ENCODE results near the gene CDK4. TPM values are rescaled to one million over a fixed set of nuclear protein-coding genes. Genes with fewer than 3 reads are reported as not detected.

The CDK4 gene
- total RNA-seq, 1 experiment from 2014 or later: 218 TPM

GRCh38 chr12:57771873-57772428 lies 19.8 kb upstream of the CDK4 start, which contains the start of gene METTL1:
Gene METTL1, minus strand, starts transcription at chr12:57772105. Its CDS starts 22 bp downstream, at chr12:57772083.
- H3K23me2 ChIP-seq (ENCODE audit: insufficient read length, low read depth, low read length, poor library complexity, severe bottlenecking): peaks cover 9% of the 10 kb centered on the region
- peak within 1 kb of the TSS; percentile 56 for H3T11ph ChIP-seq (ENCODE audit: low read length)
- peak; percentile 99 for DNase-seq
- no peaks in the 10 kb centered on the region for H3K9me3 Mint-ChIP-seq
- H3K4me3 Mint-ChIP-seq: peak within 1 kb of the TSS; percentile 98 to 99
- no peak within 1 kb of the TSS for H3K56ac ChIP-seq (ENCODE audit: insufficient read length, low read depth, low read length)
- H3K27ac ChIP-seq (ENCODE audit: insufficient read length, low read depth, low read length): peak within 1 kb of the TSS; percentile 17
- H2BK15ac ChIP-seq (ENCODE audit: low read depth, low read length): no peak within 1 kb of the TSS
- H3K36me3 Mint-ChIP-seq (ENCODE audit: insufficient read depth in 1 of 3, low read depth in 3 of 3): peaks cover 20 to 42% (median 31%) of the 10 kb centered on the region in 3 experiments
- no peaks in the 10 kb centered on the region for H3K9me3 ChIP-seq (ENCODE audit: control insufficient read depth, low read depth, low read length)
- no peak for TF ChIP-seq CTCF (conservative IDR thresholded peaks at IDR 0.05)
- no peaks in the 10 kb centered on the region for H4K20me1 ChIP-seq (ENCODE audit: control insufficient read depth, insufficient read depth, insufficient read length)
- H3K14ac ChIP-seq (ENCODE audit: insufficient read depth, low read length): peak within 1 kb of the TSS; percentile 98
- H3K27me3 Mint-ChIP-seq (ENCODE audit: low read depth): peaks cover 7% of the 10 kb centered on the region
- H3K4me2 ChIP-seq (ENCODE audit: insufficient read depth, insufficient read length, low read length): peak within 1 kb of the TSS; percentile 44
- H2BK12ac ChIP-seq (ENCODE audit: insufficient read length, low read depth, low read length): no peak within 1 kb of the TSS
- H3K18ac ChIP-seq (ENCODE audit: insufficient read length, low read depth, low read length): peak within 1 kb of the TSS; percentile 97
- H2AFZ ChIP-seq (ENCODE audit: low read length): peak within 1 kb of the TSS; percentile 72
- no peak within 1 kb of the TSS for H2BK5ac ChIP-seq (ENCODE audit: insufficient read length, low read length)
- H3K27me3 ChIP-seq (ENCODE audit: insufficient read depth, low read length): no peaks in the 10 kb centered on the region; the same call in 1 of the 2 replicates
- H2AK5ac ChIP-seq (ENCODE audit: insufficient read length, low read length): no peak within 1 kb of the TSS
- peak within 1 kb of the TSS; percentile 94 for H3K9ac ChIP-seq (ENCODE audit: extremely low read depth, insufficient read length, low read length)
- H3K79me1 ChIP-seq (ENCODE audit: insufficient read depth, low read depth, low read length, poor library complexity, severe bottlenecking): no peaks in the 10 kb centered on the region
- H2BK20ac ChIP-seq (ENCODE audit: low read depth, low read length, poor library complexity, severe bottlenecking): no peak within 1 kb of the TSS
- no peak within 1 kb of the TSS for H4K91ac ChIP-seq (ENCODE audit: insufficient read length, low read depth, low read length)
- no peak within 1 kb of the TSS for H3K23ac ChIP-seq (ENCODE audit: insufficient read length, low read depth, low read length)
- H3K27ac Mint-ChIP-seq: peak within 1 kb of the TSS; percentile 100
- H4K8ac ChIP-seq (replicated peaks; ENCODE audit: insufficient read length, low read depth, low read length): no peak within 1 kb of the TSS
- H3K79me2 ChIP-seq (ENCODE audit: insufficient read depth, low read length): no peaks in the 10 kb centered on the region
- peaks cover 3% of the 10 kb centered on the region; the same call in 1 of the 2 replicates for H3K4me1 ChIP-seq (ENCODE audit: insufficient read depth, low read length)
- H3K4me1 Mint-ChIP-seq: peaks cover 13 to 19% of the 10 kb centered on the region in 2 experiments
- H3K4ac ChIP-seq (ENCODE audit: low read depth, low read length): no peak within 1 kb of the TSS
- no peak within 1 kb of the TSS for H4K5ac ChIP-seq (ENCODE audit: insufficient read length, low read depth, low read length)
- WGBS (ENCODE audit: extremely low coverage, insufficient read length, low lambda C conversion rate): no CpG with 5 or more reads among the region's 28 CpGs
- no peak within 1 kb of the TSS for H2BK120ac ChIP-seq (ENCODE audit: low read depth, low read length, poor library complexity, severe bottlenecking)

All from H9 (cell line).